ENCODE results near the gene PEX19.

DNA sequence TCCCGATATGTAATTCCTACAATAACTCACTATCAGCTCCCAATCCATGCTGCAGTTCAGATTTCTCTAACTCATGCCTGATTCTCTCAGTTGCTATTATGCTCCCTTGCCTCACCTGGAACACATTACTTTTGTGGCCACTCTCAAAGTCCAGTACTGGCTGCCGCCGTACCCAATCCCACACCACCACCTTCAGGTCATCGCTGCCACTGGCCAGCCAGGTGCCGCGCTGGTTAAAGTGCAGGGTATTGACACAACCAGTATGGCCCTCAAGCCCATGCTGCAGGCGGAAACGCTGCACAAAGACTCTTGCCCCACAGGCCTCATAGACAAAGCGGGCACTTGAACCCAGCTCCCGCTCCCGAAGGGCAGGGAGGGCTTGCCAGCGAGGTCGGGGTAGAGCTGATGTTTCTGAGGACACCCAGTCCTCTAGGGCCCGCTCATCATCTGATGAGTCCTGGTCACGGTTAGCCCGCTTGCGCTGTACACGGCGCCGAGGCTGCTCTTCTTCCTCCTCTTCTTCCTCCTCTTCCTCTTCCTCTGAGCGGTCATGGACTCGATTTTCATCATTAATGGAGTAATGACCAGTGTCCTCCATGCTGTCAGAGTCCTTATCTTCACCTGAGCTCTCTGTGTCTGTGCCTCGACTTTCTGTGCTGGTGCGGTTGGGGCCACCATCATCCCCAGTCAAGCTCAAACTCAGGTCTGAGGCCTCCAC, 45.2 kb downstream of the PEX19 start:
- no peak for TF ChIP-seq POLR2A (IDR thresholded peaks at IDR 0.05)
- TF ChIP-seq, protein P1, sequence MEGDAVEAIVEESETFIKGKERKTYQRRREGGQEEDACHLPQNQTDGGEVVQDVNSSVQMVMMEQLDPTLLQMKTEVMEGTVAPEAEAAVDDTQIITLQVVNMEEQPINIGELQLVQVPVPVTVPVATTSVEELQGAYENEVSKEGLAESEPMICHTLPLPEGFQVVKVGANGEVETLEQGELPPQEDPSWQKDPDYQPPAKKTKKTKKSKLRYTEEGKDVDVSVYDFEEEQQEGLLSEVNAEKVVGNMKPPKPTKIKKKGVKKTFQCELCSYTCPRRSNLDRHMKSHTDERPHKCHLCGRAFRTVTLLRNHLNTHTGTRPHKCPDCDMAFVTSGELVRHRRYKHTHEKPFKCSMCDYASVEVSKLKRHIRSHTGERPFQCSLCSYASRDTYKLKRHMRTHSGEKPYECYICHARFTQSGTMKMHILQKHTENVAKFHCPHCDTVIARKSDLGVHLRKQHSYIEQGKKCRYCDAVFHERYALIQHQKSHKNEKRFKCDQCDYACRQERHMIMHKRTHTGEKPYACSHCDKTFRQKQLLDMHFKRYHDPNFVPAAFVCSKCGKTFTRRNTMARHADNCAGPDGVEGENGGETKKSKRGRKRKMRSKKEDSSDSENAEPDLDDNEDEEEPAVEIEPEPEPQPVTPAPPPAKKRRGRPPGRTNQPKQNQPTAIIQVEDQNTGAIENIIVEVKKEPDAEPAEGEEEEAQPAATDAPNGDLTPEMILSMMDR (IDR thresholded peaks at IDR 0.05 in 4 of 5, conservative IDR thresholded peaks at IDR 0.05 in 1 of 5) = no peak
